ENCODE measurements around the gene LRRC56. TPM values are rescaled to one million over a fixed set of nuclear protein-coding genes. Genes with fewer than 3 reads are reported as not detected.

LRRC56 gene
- total and polyA plus RNA-seq, 2 donors, result 0.47 to 2.4 TPM

- no peak for DNase-seq (ENCODE audit: low read depth in 6 of 9, low spot score in 9 of 9)
- no peaks in the 10 kb centered on the region for H3K4me1 ChIP-seq (ENCODE audit: control insufficient read depth in 2 of 2, insufficient read depth in 2 of 2, low read length in 2 of 2)
- H3K27ac ChIP-seq (ENCODE audit: low read depth in 1 of 2, low read length in 1 of 2), result no peak overlapping the region
- H3K36me3 ChIP-seq (ENCODE audit: control insufficient read depth in 2 of 2, insufficient read depth in 2 of 2, low read length in 1 of 2), result peaks cover 26 to 51% of the 10 kb centered on the region in 2 donors
- 95% methylated on average over 7 of the region's 7 CpGs for WGBS
- H3K27me3 ChIP-seq (ENCODE audit: control insufficient read depth in 2 of 2, insufficient read depth in 1 of 2, low read length in 1 of 2), result no peaks in the 10 kb centered on the region
- no peaks in the 10 kb centered on the region for H3K9me3 ChIP-seq (ENCODE audit: control insufficient read depth in 2 of 2, insufficient read depth in 1 of 2, low read length in 1 of 2)
- no peak overlapping the region for H3K4me3 ChIP-seq (ENCODE audit: low read length in 2 of 2)
Measured at GRCh38 chr11:491358-491757, 46.0 kb upstream of the LRRC56 start.

- H3K27ac ChIP-seq (ENCODE audit: low read depth in 1 of 2, low read length in 1 of 2), result no peak overlapping the region
- H3K4me3 ChIP-seq (ENCODE audit: low read length in 2 of 2), result no peak overlapping the region
- H3K4me1 ChIP-seq (ENCODE audit: control insufficient read depth in 2 of 2, insufficient read depth in 2 of 2, low read length in 2 of 2), result no peaks in the 10 kb centered on the region
- H3K27me3 ChIP-seq (ENCODE audit: control insufficient read depth in 2 of 2, insufficient read depth in 1 of 2, low read length in 1 of 2), result no peaks in the 10 kb centered on the region
- peaks cover 36 to 60% of the 10 kb centered on the region in 2 donors for H3K36me3 ChIP-seq (ENCODE audit: control insufficient read depth in 2 of 2, insufficient read depth in 2 of 2, low read length in 1 of 2)
- DNase-seq (ENCODE audit: low read depth in 6 of 9, low spot score in 9 of 9), result no peak
- no peaks in the 10 kb centered on the region for H3K9me3 ChIP-seq (ENCODE audit: control insufficient read depth in 2 of 2, insufficient read depth in 1 of 2, low read length in 1 of 2)
- WGBS, result 94% methylated on average over 32 of the region's 32 CpGs
Measured at GRCh38 chr11:492427-493226, 44.7 kb upstream of the LRRC56 start.

- H3K27me3 ChIP-seq (ENCODE audit: control insufficient read depth in 2 of 2, insufficient read depth in 1 of 2, low read length in 1 of 2), result no peaks in the 10 kb centered on the region
- no peak overlapping the region for H3K4me3 ChIP-seq (ENCODE audit: low read length in 2 of 2)
- H3K9me3 ChIP-seq (ENCODE audit: control insufficient read depth in 2 of 2, insufficient read depth in 1 of 2, low read length in 1 of 2), result no peaks in the 10 kb centered on the region
- H3K36me3 ChIP-seq (ENCODE audit: control insufficient read depth in 2 of 2, insufficient read depth in 2 of 2, low read length in 1 of 2), result peaks cover 59 to 75% of the 10 kb centered on the region in 2 donors
- DNase-seq (ENCODE audit: low read depth in 6 of 9, low spot score in 9 of 9), result no peak
- H3K27ac ChIP-seq (ENCODE audit: low read depth in 1 of 2, low read length in 1 of 2), result no peak overlapping the region
- H3K4me1 ChIP-seq (ENCODE audit: control insufficient read depth in 2 of 2, insufficient read depth in 2 of 2, low read length in 2 of 2), result no peaks in the 10 kb centered on the region
- 96% methylated on average over 37 of the region's 37 CpGs for WGBS
Measured at GRCh38 chr11:494761-495536, 42.4 kb upstream of the LRRC56 start.

GRCh38 chr11:495537-495931, 41.8 kb upstream of the LRRC56 start:
- WGBS, result 93% methylated on average over 10 of the region's 10 CpGs
- Histone ChIP-seq H3K27ac (ENCODE audit: low read depth in 1 of 2, low read length in 1 of 2) (no peak overlapping the region), H3K9me3 (ENCODE audit: control insufficient read depth in 2 of 2, insufficient read depth in 1 of 2, low read length in 1 of 2) (no peaks in the 10 kb centered on the region), H3K4me3 (ENCODE audit: low read length in 2 of 2) (no peak overlapping the region), H3K4me1 (ENCODE audit: control insufficient read depth in 2 of 2, insufficient read depth in 2 of 2, low read length in 2 of 2) (no peaks in the 10 kb centered on the region), H3K27me3 (ENCODE audit: control insufficient read depth in 2 of 2, insufficient read depth in 1 of 2, low read length in 1 of 2) (no peaks in the 10 kb centered on the region), H3K36me3 (ENCODE audit: control insufficient read depth in 2 of 2, insufficient read depth in 2 of 2, low read length in 1 of 2) (peaks cover 65 to 75% of the 10 kb centered on the region in 2 donors)
- no peak for DNase-seq (ENCODE audit: low read depth in 6 of 9, low spot score in 9 of 9)

- Histone ChIP-seq H3K4me1 (ENCODE audit: control insufficient read depth in 2 of 2, insufficient read depth in 2 of 2, low read length in 2 of 2) (no peaks in the 10 kb centered on the region), H3K27me3 (ENCODE audit: control insufficient read depth in 2 of 2, insufficient read depth in 1 of 2, low read length in 1 of 2) (no peaks in the 10 kb centered on the region), H3K36me3 (ENCODE audit: control insufficient read depth in 2 of 2, insufficient read depth in 2 of 2, low read length in 1 of 2) (peaks cover 71 to 79% of the 10 kb centered on the region in 2 donors), H3K9me3 (ENCODE audit: control insufficient read depth in 2 of 2, insufficient read depth in 1 of 2, low read length in 1 of 2) (no peaks in the 10 kb centered on the region), H3K27ac (ENCODE audit: low read depth in 1 of 2, low read length in 1 of 2) (no peak overlapping the region), H3K4me3 (ENCODE audit: low read length in 2 of 2) (no peak overlapping the region)
- no peak for DNase-seq (ENCODE audit: low read depth in 6 of 9, low spot score in 9 of 9)
- 98% methylated on average over 34 of the region's 34 CpGs for WGBS
Measured at GRCh38 chr11:496834-497564, 40.3 kb upstream of the LRRC56 start.

- Histone ChIP-seq H3K4me1 (ENCODE audit: control insufficient read depth in 2 of 2, insufficient read depth in 2 of 2, low read length in 2 of 2) (no peaks in the 10 kb centered on the region), H3K4me3 (ENCODE audit: low read length in 2 of 2) (no peak overlapping the region), H3K36me3 (ENCODE audit: control insufficient read depth in 2 of 2, insufficient read depth in 2 of 2, low read length in 1 of 2) (peaks cover 73 to 80% of the 10 kb centered on the region in 2 donors), H3K9me3 (ENCODE audit: control insufficient read depth in 2 of 2, insufficient read depth in 1 of 2, low read length in 1 of 2) (no peaks in the 10 kb centered on the region), H3K27ac (ENCODE audit: low read depth in 1 of 2, low read length in 1 of 2) (no peak overlapping the region), H3K27me3 (ENCODE audit: control insufficient read depth in 2 of 2, insufficient read depth in 1 of 2, low read length in 1 of 2) (no peaks in the 10 kb centered on the region)
- 98% methylated on average over 31 of the region's 31 CpGs for WGBS
- DNase-seq (ENCODE audit: low read depth in 6 of 9, low spot score in 9 of 9), result no peak
Measured at GRCh38 chr11:497565-498296, 39.6 kb upstream of the LRRC56 start.

- Histone ChIP-seq H3K4me3 (ENCODE audit: low read length in 2 of 2) (no peak overlapping the region), H3K4me1 (ENCODE audit: control insufficient read depth in 2 of 2, insufficient read depth in 2 of 2, low read length in 2 of 2) (no peaks in the 10 kb centered on the region), H3K36me3 (ENCODE audit: control insufficient read depth in 2 of 2, insufficient read depth in 2 of 2, low read length in 1 of 2) (peaks cover 69 to 77% of the 10 kb centered on the region in 2 donors), H3K9me3 (ENCODE audit: control insufficient read depth in 2 of 2, insufficient read depth in 1 of 2, low read length in 1 of 2) (no peaks in the 10 kb centered on the region), H3K27me3 (ENCODE audit: control insufficient read depth in 2 of 2, insufficient read depth in 1 of 2, low read length in 1 of 2) (peaks cover under 1% of the 10 kb centered on the region in 2 donors), H3K27ac (ENCODE audit: low read depth in 1 of 2, low read length in 1 of 2) (no peak overlapping the region)
- DNase-seq (ENCODE audit: low read depth in 6 of 9, low spot score in 9 of 9), result no peak
- 98% methylated on average over 39 of the region's 39 CpGs for WGBS
Measured at GRCh38 chr11:498297-499181, 38.8 kb upstream of the LRRC56 start.

Measured in thymus (tissue), 11 donors.